ENCODE data around the gene TMC2. TPM values are rescaled to one million over a fixed set of nuclear protein-coding genes. Genes with fewer than 3 reads are reported as not detected.

TMC2 gene
- polyA plus RNA-seq, 3 donors from 2014 or later, result 0.22 TPM; not detected in 2

DNA sequence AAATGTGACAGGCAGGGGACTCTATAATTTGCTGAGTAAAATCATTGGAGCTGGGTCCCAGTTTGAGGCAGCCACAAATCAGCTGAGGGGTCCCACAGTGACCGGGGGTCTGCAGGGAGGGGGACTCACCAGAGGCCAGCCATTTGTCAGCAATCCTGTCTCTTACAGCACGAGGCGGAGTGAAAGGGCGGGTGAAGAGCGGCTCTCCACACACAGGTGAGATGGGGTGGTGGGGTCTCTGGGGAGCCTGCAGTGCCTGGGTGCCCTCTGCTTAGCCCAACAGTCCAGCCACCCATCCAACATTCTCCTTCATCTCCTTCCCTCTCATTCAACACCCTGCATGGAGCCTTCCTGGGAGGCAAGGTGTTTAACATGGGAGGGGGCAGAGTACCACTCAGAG lies 728 bp downstream of the TMC2 start:
- DNase-seq, result no peak
- Mint-ChIP-seq H3K4me3 (no peak overlapping the region), H3K9me3 (no peaks in the 10 kb centered on the region), H3K4me1 (no peaks in the 10 kb centered on the region), H3K36me3 (no peaks in the 10 kb centered on the region), H3K27me3 (ENCODE audit: low read depth in 3 of 3) (peaks cover 11 to 14% (median 14%) of the 10 kb centered on the region in 3 donors), H3K27ac (no peak overlapping the region)

DNA sequence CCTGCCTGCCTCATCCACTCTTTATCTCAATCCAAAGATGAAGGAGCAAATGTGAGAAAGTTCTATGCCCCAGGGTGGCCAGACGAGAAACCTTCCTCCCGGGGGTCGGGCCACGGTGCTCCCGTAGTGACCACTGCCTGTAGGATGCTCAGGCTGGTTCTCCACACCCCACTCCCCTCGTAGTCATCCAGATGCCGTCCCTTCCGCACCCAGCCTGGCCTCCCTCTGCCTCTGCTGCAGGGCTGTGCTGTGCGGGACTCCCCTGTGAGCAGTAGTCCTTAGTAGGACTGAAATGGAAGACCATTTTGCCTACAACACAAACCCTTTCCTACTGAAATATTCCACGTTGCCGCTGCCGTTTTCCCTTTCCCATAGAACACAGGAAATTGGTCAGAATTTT lies 2.0 kb downstream of the TMC2 start:
- no peak overlapping the region for H3K27ac Mint-ChIP-seq
- DNase-seq, result no peak
- H3K4me3 Mint-ChIP-seq, result no peak overlapping the region
- no peaks in the 10 kb centered on the region for H3K36me3 Mint-ChIP-seq
- H3K27me3 Mint-ChIP-seq (ENCODE audit: low read depth in 3 of 3), result peaks cover 10 to 14% (median 11%) of the 10 kb centered on the region in 3 donors
- H3K4me1 Mint-ChIP-seq, result no peaks in the 10 kb centered on the region
- H3K9me3 Mint-ChIP-seq, result no peaks in the 10 kb centered on the region

DNA sequence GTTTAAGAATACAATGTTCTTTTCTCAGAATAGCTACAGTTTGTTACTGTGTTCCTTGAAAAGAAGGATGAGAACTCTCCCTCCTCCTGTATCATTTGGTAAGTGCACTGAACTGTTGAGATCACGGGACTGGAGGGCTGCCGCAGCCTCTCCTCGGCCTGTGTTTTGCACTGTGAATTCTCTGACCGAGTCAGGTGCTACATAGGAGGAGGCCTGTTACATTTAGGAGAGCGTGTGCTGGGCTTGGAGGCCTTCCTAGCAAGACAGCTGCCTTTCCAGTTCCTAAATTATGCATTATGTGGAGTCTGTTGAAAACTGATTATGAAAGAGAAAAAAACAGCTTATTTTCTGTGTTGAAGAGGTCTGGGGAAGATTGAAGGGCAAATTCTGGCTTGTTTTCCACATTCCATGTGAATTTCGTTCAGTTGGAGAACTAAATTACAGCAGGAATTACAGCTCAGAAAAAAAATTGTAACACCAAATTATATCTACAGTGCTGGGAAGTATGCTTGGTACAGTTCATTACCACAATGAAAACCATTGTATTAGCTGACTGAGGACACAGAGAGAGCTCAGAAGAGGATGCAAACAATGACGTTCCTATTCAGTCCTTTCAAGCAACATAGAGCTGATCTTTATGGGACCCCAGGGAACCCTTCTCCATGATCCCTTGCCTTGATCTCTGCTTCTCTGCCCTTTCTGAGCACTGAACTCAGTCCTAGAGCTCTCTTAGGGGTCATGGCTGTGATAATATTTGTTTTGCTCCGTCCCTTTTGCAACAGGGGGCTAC lies 2.8 kb downstream of the TMC2 start:
- no peak for DNase-seq
- no peaks in the 10 kb centered on the region for H3K4me1 Mint-ChIP-seq
- no peaks in the 10 kb centered on the region for H3K36me3 Mint-ChIP-seq
- H3K4me3 Mint-ChIP-seq, result no peak overlapping the region
- no peak overlapping the region for H3K27ac Mint-ChIP-seq
- H3K9me3 Mint-ChIP-seq, result no peaks in the 10 kb centered on the region
- peaks cover 7 to 17% (median 11%) of the 10 kb centered on the region in 3 donors for H3K27me3 Mint-ChIP-seq (ENCODE audit: low read depth in 3 of 3)

DNA sequence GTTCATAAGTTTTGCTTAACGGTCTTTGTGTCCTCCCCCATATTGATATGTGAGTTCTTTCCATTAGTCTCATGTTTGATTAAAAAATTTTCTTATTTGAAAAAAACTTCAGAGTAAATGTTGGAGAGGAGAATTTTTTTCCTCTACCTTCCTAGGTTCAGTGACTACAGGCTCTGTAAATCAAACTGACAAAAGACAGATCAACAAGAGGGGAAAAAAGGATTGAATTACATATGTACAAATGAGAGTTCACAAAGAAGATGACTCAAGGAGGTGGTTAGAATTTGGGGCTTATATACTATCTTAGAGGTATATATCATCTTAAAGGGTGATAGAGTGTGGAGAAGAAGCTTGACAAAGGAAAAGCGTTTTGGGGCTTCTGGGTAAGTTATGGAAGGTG lies 5.6 kb downstream of the TMC2 start:
- H3K4me1 Mint-ChIP-seq, result no peaks in the 10 kb centered on the region
- H3K36me3 Mint-ChIP-seq, result no peaks in the 10 kb centered on the region
- peaks cover 6 to 13% (median 11%) of the 10 kb centered on the region in 3 donors for H3K27me3 Mint-ChIP-seq (ENCODE audit: low read depth in 3 of 3)

DNA sequence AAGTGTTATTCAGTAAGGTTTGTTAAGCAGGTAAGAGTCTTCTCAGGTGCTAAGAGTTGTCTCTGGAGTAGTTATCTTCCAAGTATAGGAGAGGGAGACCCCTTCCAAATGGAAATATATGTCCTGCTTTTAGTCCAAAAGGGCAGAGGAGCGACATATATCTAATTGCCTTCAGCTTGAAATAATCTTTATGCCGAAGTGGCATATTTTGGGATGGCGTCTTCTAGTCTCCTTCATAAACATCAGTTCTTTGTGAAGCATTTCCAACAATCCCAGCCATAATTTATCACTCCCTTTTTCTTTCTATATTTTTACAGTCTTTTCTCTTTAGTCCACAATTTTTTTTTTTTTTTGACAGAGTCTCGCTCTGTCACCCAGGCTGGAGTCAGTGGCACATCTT lies 6.0 kb downstream of the TMC2 start:
- peaks cover 6 to 13% (median 11%) of the 10 kb centered on the region in 3 donors for H3K27me3 Mint-ChIP-seq (ENCODE audit: low read depth in 3 of 3)
- H3K36me3 Mint-ChIP-seq, result no peaks in the 10 kb centered on the region
- no peaks in the 10 kb centered on the region for H3K4me1 Mint-ChIP-seq
- DNase-seq, result no peak
- H3K9me3 Mint-ChIP-seq, result no peaks in the 10 kb centered on the region
- H3K27ac Mint-ChIP-seq, result no peak overlapping the region
- no peak overlapping the region for H3K4me3 Mint-ChIP-seq

More for the DNA sequence above, 5.6 kb downstream of the TMC2 start:
- Mint-ChIP-seq H3K27ac (no peak overlapping the region), H3K4me3 (no peak overlapping the region), H3K9me3 (no peaks in the 10 kb centered on the region)
- no peak for DNase-seq

DNA sequence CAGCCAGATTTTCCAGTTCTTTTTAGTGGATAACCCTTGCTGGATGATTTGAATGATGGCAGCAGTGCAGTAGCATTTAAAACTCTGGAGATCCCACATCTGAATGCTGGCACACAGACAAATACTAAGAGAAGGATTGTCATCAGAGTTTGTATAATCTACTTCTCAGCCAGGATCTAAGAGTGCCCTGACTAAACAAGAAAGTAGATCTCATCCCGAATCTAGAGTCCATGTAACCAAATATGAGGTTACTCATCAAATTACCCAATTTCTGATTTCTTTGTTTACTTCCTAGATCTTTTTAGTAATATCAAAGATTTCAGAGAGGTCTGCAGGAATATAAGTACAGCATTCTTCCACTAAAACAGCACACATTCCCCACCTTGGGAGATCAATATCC lies 7.8 kb downstream of the TMC2 start:
- DNase-seq, result no peak
- H3K27ac Mint-ChIP-seq, result no peak overlapping the region
- H3K36me3 Mint-ChIP-seq, result no peaks in the 10 kb centered on the region
- H3K27me3 Mint-ChIP-seq (ENCODE audit: low read depth in 3 of 3), result peaks cover 2 to 18% (median 11%) of the 10 kb centered on the region in 3 donors
- H3K4me1 Mint-ChIP-seq, result no peaks in the 10 kb centered on the region
- H3K4me3 Mint-ChIP-seq, result no peak overlapping the region
- H3K9me3 Mint-ChIP-seq, result no peaks in the 10 kb centered on the region

DNA sequence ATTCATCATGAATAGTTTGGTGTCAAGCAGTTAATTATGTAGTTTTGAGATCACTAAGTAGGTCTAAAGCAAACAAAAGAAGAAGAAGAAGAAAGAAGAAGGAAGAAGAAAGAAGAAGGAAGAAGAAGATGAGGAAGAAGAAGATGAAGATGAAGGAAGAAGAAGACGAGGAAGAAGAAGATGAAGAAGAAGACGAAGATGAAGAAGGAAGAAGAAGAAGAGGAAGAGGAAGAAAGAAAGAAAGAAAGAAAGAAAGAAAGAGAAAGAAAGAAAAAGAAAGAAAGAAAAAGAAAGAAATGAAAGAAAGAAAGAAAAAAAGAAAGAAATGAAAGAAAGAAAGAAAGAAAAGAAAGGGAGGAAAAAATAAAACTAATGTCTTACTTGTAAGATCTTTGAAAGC lies 9.2 kb downstream of the TMC2 start:
- Mint-ChIP-seq H3K4me3 (no peak overlapping the region), H3K4me1 (no peaks in the 10 kb centered on the region), H3K27ac (no peak overlapping the region), H3K27me3 (ENCODE audit: low read depth in 3 of 3) (peaks cover 1 to 22% (median 10%) of the 10 kb centered on the region in 3 donors), H3K9me3 (no peaks in the 10 kb centered on the region), H3K36me3 (no peaks in the 10 kb centered on the region)
- DNase-seq, result no peak

DNA sequence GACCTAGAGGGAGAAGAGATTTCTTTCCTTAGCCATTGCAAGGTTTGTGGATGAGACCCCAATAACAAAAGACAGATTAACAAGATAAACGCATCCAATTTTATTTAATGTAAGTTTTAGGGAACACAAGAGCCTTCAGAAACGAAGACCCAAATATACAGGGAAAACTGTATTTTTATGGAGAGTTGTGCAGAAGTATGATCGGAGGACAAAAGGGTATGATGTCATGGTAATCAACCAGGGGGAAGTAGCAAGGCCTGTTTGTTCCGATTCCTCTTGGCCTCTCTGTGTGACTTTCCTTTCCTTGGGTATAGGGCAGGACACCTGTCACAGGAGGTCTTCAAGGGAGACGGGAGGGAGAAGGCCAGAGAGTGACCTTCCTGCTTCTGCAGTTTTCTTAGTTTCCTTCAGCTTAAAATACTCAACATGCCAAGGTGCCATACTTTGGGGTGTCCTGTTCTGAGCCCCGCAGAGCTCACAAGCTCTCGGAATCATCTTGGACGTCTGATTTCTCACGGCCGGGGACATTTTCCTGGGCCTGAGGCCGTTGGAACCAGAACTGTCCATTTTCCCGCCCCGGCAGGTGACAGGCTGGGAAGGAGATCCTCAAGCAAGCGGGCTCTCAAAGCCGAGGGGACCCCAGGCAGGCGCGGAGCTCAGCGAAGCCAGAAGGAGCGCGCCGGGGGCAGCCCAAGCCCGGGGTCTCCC lies 21.7 kb downstream of the TMC2 start:
- no peak overlapping the region for H3K27ac Mint-ChIP-seq
- H3K27me3 Mint-ChIP-seq (ENCODE audit: low read depth in 3 of 3), result peaks cover 7 to 27% (median 26%) of the 10 kb centered on the region in 3 donors

DNA sequence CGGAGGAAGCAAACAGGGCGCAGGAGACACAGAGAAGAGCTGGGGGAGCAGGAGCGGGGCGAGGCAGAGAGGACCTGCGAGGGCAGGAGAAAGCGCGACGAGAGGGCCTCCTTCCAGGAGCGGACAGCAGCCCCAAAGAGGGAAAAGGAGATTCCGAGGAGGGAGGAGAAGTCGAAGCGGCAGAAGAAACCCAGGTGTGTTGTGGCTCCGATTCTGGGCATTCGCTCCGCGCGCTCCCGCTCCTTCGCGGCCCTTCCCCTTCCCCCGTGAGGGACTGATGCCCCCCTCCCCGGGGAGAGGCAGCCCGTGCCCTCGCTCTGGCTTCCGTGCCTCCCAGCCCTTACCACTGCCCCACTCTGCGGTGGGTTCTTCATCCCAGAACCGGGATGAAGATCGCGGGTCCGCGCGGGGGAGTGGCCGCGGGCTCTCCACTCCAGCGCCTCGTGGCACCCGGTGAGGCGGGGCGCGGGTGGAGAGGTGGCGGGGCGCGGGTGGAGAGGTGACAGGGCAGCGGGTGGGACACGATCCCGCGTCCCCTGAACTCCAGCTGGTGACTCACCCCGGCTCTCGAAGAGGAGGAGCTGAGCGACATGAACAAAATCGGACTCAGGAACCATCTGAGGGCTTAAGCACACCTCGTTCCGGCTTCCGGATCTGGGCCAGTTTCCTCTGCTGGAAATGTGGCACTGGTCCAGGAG lies 22.4 kb downstream of the TMC2 start:
- H3K9me3 Mint-ChIP-seq, result no peaks in the 10 kb centered on the region
- peak overlapping the region in 3 of 5 donors; percentile 6 to 44 (median 40) for H3K4me3 Mint-ChIP-seq
- peaks cover 7 to 27% (median 26%) of the 10 kb centered on the region in 3 donors for H3K27me3 Mint-ChIP-seq (ENCODE audit: low read depth in 3 of 3)
- H3K4me1 Mint-ChIP-seq, result peaks cover 4 to 7% of the 10 kb centered on the region in 2 donors
- no peak overlapping the region for H3K27ac Mint-ChIP-seq
- DNase-seq, result no peak
- peaks cover 0 to 5% (median 0%) of the 10 kb centered on the region in 3 donors for H3K36me3 Mint-ChIP-seq

More for the DNA sequence above, 21.7 kb downstream of the TMC2 start:
- DNase-seq, result no peak
- peak overlapping the region in 4 of 5 donors; percentile 6 to 40 (median 22) for H3K4me3 Mint-ChIP-seq
- H3K4me1 Mint-ChIP-seq, result peaks cover 4 to 7% of the 10 kb centered on the region in 2 donors
- peaks cover 0 to 5% (median 0%) of the 10 kb centered on the region in 3 donors for H3K36me3 Mint-ChIP-seq
- no peaks in the 10 kb centered on the region for H3K9me3 Mint-ChIP-seq

DNA sequence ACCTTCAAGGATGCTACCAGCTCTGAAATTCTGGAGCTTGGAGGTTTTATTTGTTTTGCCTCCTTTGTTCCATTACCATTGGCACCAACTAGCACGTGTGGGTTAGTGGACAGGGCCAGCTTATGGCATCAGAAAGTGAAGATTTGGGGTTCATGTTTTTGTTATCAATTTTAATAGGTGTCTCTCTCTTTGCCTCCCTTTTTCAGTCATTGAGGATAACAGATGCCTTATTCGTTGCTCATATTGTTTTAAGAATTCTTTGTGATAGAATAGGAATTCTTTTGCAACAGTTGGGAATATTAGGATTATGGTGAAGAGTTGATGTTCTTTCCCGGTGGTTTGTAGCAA lies 22.9 kb downstream of the TMC2 start:
- no peak for DNase-seq
- Mint-ChIP-seq H3K9me3 (no peaks in the 10 kb centered on the region), H3K4me3 (peak overlapping the region in 1 of 5 donors; percentile 44), H3K27me3 (ENCODE audit: low read depth in 3 of 3) (peaks cover 7 to 27% (median 23%) of the 10 kb centered on the region in 3 donors), H3K27ac (no peak overlapping the region), H3K4me1 (peaks cover 4 to 7% of the 10 kb centered on the region in 2 donors), H3K36me3 (peaks cover 0 to 5% (median 0%) of the 10 kb centered on the region in 3 donors)

DNA sequence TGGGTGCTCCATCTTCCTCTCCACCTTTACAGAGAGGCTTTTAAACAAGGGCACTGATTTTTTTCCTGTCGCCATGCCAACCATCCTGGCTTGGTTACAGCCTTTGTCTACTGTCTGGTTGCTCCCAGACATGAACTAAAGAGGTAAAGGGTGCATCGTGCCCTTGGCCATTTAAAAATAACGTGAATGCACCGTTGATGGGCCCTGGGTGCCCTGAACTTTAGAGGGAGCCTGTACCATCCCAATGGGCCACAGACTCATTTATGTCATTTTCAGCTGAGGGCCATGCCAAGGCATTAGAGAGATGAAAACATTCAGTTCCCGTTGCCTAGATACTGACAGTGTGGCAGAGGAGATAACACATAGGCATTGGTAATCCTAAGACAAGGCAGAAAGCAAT lies 23.3 kb downstream of the TMC2 start:
- Mint-ChIP-seq H3K27ac (no peak overlapping the region), H3K36me3 (peaks cover 0 to 5% (median 0%) of the 10 kb centered on the region in 3 donors), H3K27me3 (ENCODE audit: low read depth in 3 of 3) (peaks cover 7 to 29% (median 19%) of the 10 kb centered on the region in 3 donors), H3K4me1 (peaks cover 4 to 7% of the 10 kb centered on the region in 2 donors), H3K4me3 (no peak overlapping the region), H3K9me3 (no peaks in the 10 kb centered on the region)
- DNase-seq, result no peak

DNA sequence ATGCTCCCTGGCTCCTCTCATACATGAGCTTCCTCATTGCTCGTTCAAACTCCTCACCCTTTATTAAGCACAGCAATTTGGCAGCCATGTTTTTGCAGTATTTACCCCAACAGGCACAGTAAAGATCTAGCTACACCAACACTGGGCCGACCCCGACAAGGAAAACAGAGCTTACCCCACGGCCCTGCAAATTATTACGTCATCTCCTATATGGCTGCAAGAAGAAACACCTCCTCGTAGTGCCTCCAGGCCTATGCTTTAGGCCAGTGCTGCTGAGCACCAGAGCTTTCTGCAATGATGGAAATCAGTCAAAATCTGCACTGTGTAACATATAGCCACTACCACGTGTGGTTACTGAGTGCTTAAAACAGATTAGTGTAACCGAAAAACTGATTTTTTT lies 26.7 kb downstream of the TMC2 start:
- H3K27ac Mint-ChIP-seq, result no peak overlapping the region
- H3K36me3 Mint-ChIP-seq, result peaks cover 0 to under 1% (median 0%) of the 10 kb centered on the region in 3 donors
- no peak for DNase-seq
- H3K4me3 Mint-ChIP-seq, result no peak overlapping the region
- no peaks in the 10 kb centered on the region for H3K9me3 Mint-ChIP-seq
- peaks cover 0 to 25% (median 11%) of the 10 kb centered on the region in 3 donors for H3K27me3 Mint-ChIP-seq (ENCODE audit: low read depth in 3 of 3)
- peaks cover 4 to 12% of the 10 kb centered on the region in 2 donors for H3K4me1 Mint-ChIP-seq

DNA sequence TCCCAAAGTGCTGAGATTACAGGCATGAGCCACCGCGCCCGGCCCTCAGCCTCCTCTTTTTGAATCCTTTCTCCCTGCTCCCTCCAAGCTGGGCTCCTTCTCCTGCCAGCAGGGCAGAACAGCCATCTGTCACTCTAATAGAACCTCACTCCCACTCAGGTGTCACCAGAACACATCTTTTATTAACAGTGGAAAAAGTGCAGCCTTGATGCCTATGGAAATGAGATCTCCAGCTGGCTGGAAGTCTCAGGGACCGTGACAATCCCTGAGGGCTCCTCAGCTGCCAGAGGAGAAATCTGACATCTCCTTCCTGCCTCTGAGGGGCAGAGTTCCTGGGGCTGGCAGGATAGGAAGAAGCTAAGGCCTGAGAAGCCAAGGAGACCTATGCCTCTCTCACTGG lies 28.0 kb downstream of the TMC2 start:
- Mint-ChIP-seq H3K36me3 (no peaks in the 10 kb centered on the region), H3K9me3 (no peaks in the 10 kb centered on the region), H3K27ac (no peak overlapping the region), H3K4me3 (no peak overlapping the region), H3K27me3 (ENCODE audit: low read depth in 3 of 3) (peaks cover 0 to 17% (median 11%) of the 10 kb centered on the region in 3 donors), H3K4me1 (peaks cover 1 to 10% of the 10 kb centered on the region in 2 donors)
- DNase-seq, result no peak

DNA sequence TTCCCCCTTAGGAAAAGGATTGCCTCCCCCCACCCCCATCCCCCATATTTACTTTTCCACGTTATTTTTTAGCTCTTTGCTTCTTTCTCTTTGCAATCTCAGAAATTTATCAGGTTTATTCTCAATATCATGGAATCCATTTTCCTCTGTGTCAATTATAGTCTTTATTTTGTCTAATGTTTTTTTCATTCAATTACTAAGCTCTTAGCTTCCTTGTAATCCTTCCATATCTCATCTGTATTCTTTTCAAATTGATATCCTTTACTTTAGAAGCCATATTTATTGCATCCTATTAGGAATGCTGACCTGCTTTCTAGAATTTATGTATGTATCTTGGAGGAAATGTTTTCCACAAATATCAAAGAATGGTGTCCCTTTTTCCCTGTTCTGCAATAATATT lies 39.3 kb downstream of the TMC2 start:
- Mint-ChIP-seq H3K4me1 (no peaks in the 10 kb centered on the region), H3K27ac (no peak overlapping the region), H3K4me3 (no peak overlapping the region), H3K9me3 (no peaks in the 10 kb centered on the region), H3K27me3 (ENCODE audit: low read depth in 3 of 3) (peaks cover 3 to 25% (median 7%) of the 10 kb centered on the region in 3 donors), H3K36me3 (no peaks in the 10 kb centered on the region)
- no peak for DNase-seq
